GM12878 (cell line): Measurements from ENCODE around the gene COL2A1. TPM values are rescaled to one million over a fixed set of nuclear protein-coding genes. Genes with fewer than 3 reads are reported as not detected.

Experiments used
- ATAC-seq: fragments of 200-7000 bp; cut with Tn5 transposase; 3 replicates; pipeline ENCODE4 v1.9.1; 2020; ENCODE audit warnings: mild to moderate bottlenecking, moderate library complexity
- BruUV-seq: library from RNA; stranded (reverse); fragments of 400-500 nt; replicated peaks from 2 replicates; lab custom pipeline; 2021; lab: Mats Ljungman, UMichigan
- CTCF ChIA-PET: fragments of 300-600 bp; sonication (Branson Sonifier 250); formaldehyde crosslinking; extraction: SDS; loops from one replicate; lab custom pipeline; 2021; ENCODE audit warnings: inconsistent platforms; lab: Yijun Ruan, JAX
- POLR2A ChIA-PET: fragments of 350-600 bp; formaldehyde crosslinking; extraction: SDS; loops from one replicate; lab custom pipeline; 2021; ENCODE audit warnings: inconsistent platforms; lab: Charles Lee
- RAD21 ChIA-PET: fragments of 300-600 bp; sonication (Branson Sonifier 250); formaldehyde crosslinking; loops from one replicate; lab custom pipeline; 2023; ENCODE audit warnings: antibody characterized with exemption; ENCODE audit not compliant: unreplicated experiment; lab: Charles Lee
- SMC1A ChIA-PET: fragments of 300-600 bp; sonication (Branson Sonifier 250); formaldehyde crosslinking; loops from one replicate; lab custom pipeline; 2023; ENCODE audit not compliant: unreplicated experiment, uncharacterized antibody; lab: Charles Lee
- DNase-seq: peaks from one replicate; pipeline ENCODE4 v3.0.0-alpha.2; 2011; ENCODE audit warnings: low read depth, low spot score
- FAIRE-seq: peaks from 3 replicates; lab custom pipeline; 2011; peaks lifted over from hg19 to GRCh38; lab: Jason Lieb, UNC
- H2AFZ ChIP-seq: 2 replicates; pipeline ENCODE4 v1.6.0; 2011; ENCODE audit warnings: low read depth, low read length, control low read depth; ENCODE audit not compliant: control insufficient read depth
- H3K27ac ChIP-seq: 2 replicates; pipeline ENCODE4 v1.5.1; 2011; ENCODE audit warnings: control low read depth; ENCODE audit not compliant: control insufficient read depth, insufficient read depth
- H3K27me3 ChIP-seq, 2 experiments: replicated peaks in 1 of 2; 2 replicates each; pipeline versions ENCODE4 v1.6.0 to v1.6.1; 2011; ENCODE audit warnings: low read length in 1 of 2; ENCODE audit not compliant: control insufficient read depth in 2 of 2, insufficient read depth in 2 of 2
- H3K36me3 ChIP-seq, 2 experiments: 2 replicates each; pipeline ENCODE4 v1.5.1; 2011; ENCODE audit warnings: low read length in 1 of 2; ENCODE audit not compliant: control insufficient read depth in 2 of 2, insufficient read depth in 2 of 2
- H3K4me1 ChIP-seq: 2 replicates; pipeline ENCODE4 v1.6.1; 2011; ENCODE audit warnings: mild to moderate bottlenecking, low read length, moderate library complexity, mixed read lengths; ENCODE audit not compliant: control insufficient read depth, insufficient read depth
- H3K4me2 ChIP-seq: 2 replicates; pipeline ENCODE4 v1.6.0; 2011; ENCODE audit warnings: control low read depth; ENCODE audit not compliant: control insufficient read depth, insufficient read depth
- H3K4me3 ChIP-seq: fragments of 200-600 bp; sonication (generic); 2 replicates; pipeline ENCODE4 v1.5.1; 2016
- H3K79me2 ChIP-seq: 2 replicates; pipeline ENCODE4 v1.6.0; 2011; ENCODE audit warnings: low read length; ENCODE audit not compliant: control insufficient read depth, insufficient read depth
- H3K9ac ChIP-seq: 2 replicates; pipeline ENCODE4 v1.8.0; 2011; ENCODE audit warnings: low read length, control low read depth, mixed read lengths; ENCODE audit not compliant: control insufficient read depth, insufficient read depth
- H3K9me3 ChIP-seq: replicated peaks from 3 replicates; pipeline ENCODE4 v1.5.1; 2011; ENCODE audit warnings: mild to moderate bottlenecking, low read length; ENCODE audit not compliant: control insufficient read depth, insufficient read depth
- H4K20me1 ChIP-seq: 2 replicates; pipeline ENCODE4 v1.6.0; 2011; ENCODE audit not compliant: control insufficient read depth, insufficient read depth
- BHLHE40 ChIP-seq, 2 experiments: fragments of 450-650 bp in 1 of 2; IDR thresholded peaks; 2 replicates each; pipeline ENCODE4 v1.6.1; 2011 to 2017; ENCODE audit warnings: low read depth in 2 of 2, borderline replicate concordance in 1 of 2, improper control_type of control experiment in 1 of 2, low read length in 1 of 2, mild to moderate bottlenecking in 1 of 2
- CUX1 ChIP-seq: IDR thresholded peaks from 2 replicates; pipeline ENCODE4 v1.6.1; 2012; ENCODE audit warnings: improper control_type of control experiment, low read depth, low read length; ENCODE audit not compliant: insufficient replicate concordance
- IKZF2 ChIP-seq, 2 experiments: fragments of 450-650 bp; IDR thresholded peaks; 2 replicates each; pipeline ENCODE4 v1.6.1; 2017; ENCODE audit warnings: mild to moderate bottlenecking in 2 of 2, moderate library complexity in 2 of 2
- MTA2 ChIP-seq: fragments of 450-650 bp; IDR thresholded peaks from 2 replicates; pipeline ENCODE4 v1.6.1; 2016; ENCODE audit warnings: low read depth, mild to moderate bottlenecking, moderate library complexity
- NFIC ChIP-seq: IDR thresholded peaks from 2 replicates; pipeline ENCODE4 v1.6.1; 2012; ENCODE audit warnings: low read depth, mild to moderate bottlenecking, inconsistent platforms, low read length, moderate library complexity
- NFYB ChIP-seq: IDR thresholded peaks from 2 replicates; pipeline ENCODE4 v1.6.1; 2011; ENCODE audit warnings: low read depth, mild to moderate bottlenecking, low read length, improper control_type of control experiment, moderate library complexity; ENCODE audit not compliant: insufficient read depth
- POLR2AphosphoS2 ChIP-seq: IDR thresholded peaks from 2 replicates; pipeline ENCODE4 v1.6.1; 2011; ENCODE audit warnings: low read depth, mild to moderate bottlenecking, low read length, improper control_type of control experiment, moderate library complexity
- POU2F2 ChIP-seq: IDR thresholded peaks from 3 replicates; pipeline ENCODE4 v1.6.1; 2011; ENCODE audit warnings: low read depth, mild to moderate bottlenecking, low read length, borderline replicate concordance
- SMARCA5 ChIP-seq: fragments of 450-650 bp; IDR thresholded peaks from 2 replicates; pipeline ENCODE4 v1.6.1; 2017; ENCODE audit warnings: mild to moderate bottlenecking
- SUPT20H ChIP-seq: IDR thresholded peaks from 2 replicates; pipeline ENCODE4 v1.6.1; 2011; ENCODE audit warnings: low read depth, mild to moderate bottlenecking, low read length, moderate library complexity, borderline replicate concordance; ENCODE audit not compliant: control insufficient read depth
- WGBS: methylation state at CpG from one replicate; pipeline ENCODE4 v1.1.6; 2016; ENCODE audit warnings: low lambda C conversion rate; ENCODE audit not compliant: insufficient replicate concordance, insufficient coverage; ENCODE audit errors: missing lambda C conversion rate; 5-methylcytosine and 5-hydroxymethylcytosine counted together
- in situ Hi-C: fragments of 300-500 bp; cut with MboI; formaldehyde crosslinking; loops from 9 replicates; pipeline ENCODE4 v1.14.3; 2018; ENCODE audit warnings: mixed read lengths
- intact Hi-C: fragments of 100-400 bp; cut with micrococcal nuclease; formaldehyde crosslinking; loops from one replicate; pipeline ENCODE4 v1.14.2; 2022; ENCODE audit not compliant: unreplicated experiment
- polyA plus RNA-seq, 11 experiments: library from polyadenylated mRNA; depleted of rRNA in 4 of 11; unstranded in 6 of 11; stranded (reverse) in 5 of 11; fragments of >200 nt; fragmentation: Nextera tagmentation in 4 of 11; fragmentation: Illumina TruSeq in 1 of 11; extraction: Ambion mirVana in 4 of 11; extraction: Trizol in 1 of 11; gene quantifications; 1 replicate in 1 of 11; 2 replicates in 10 of 11; pipeline versions ENCODE4 v1.2.1 to v1.2.3, GENCODE V29; 2011 to 2016; ENCODE audit warnings: inconsistent platforms in 2 of 11, missing spikeins in 2 of 11, low read depth in 1 of 11
- total RNA-seq, 4 experiments: library from RNA; depleted of rRNA in 3 of 4; stranded (reverse); fragments of >200 nt in 3 of 4; fragmentation: Illumina TruSeq in 1 of 4; extraction: Trizol in 1 of 4; gene quantifications; 2 replicates each; pipeline versions ENCODE4 v1.2.1 to v1.2.3, GENCODE V29; 2013 to 2021

Gene COL2A1
- total and polyA plus RNA-seq, 10 of the 15 experiments (the other 5 are each of a cell fraction or from before 2014, with no cell fraction given) = 0.06 to 0.67 (median 0.19) TPM; not detected in 1

GRCh38 chr12:47955059-47955458 lies 49.2 kb downstream of the COL2A1 start:
- ChIA-PET RAD21 (interaction anchor here (0.9 kb wide), 1 partner anchor 189 kb away, joined by 3 read pairs; no protein-coding TSS in a partner anchor), SMC1A (no interaction called here)
- in situ Hi-C loops = no loop called here
- 27% methylated on average over 3 of the region's 3 CpGs for WGBS
- DNase-seq = no peak
- TF ChIP-seq MTA2 = no peak
- no peak for TF ChIP-seq CUX1
- TF ChIP-seq NFYB = no peak
- TF ChIP-seq IKZF2 (IDR thresholded peaks at IDR 0.05) = no peak
- TF ChIP-seq SMARCA5 = no peak
- TF ChIP-seq POU2F2 = no peak
- no peak for TF ChIP-seq SUPT20H
- TF ChIP-seq NFIC = no peak
- TF ChIP-seq BHLHE40 (IDR thresholded peaks at IDR 0.05; ENCODE audit: borderline replicate concordance in 1 of 2, low read depth in 2 of 2, low read length in 1 of 2) = no peak
- no peak for TF ChIP-seq POLR2AphosphoS2
- TF ChIP-seq, all 136 proteins: peak for 0
- H3K27me3 ChIP-seq = 0 out of 4 replicates have a peak, but pooled peaks cover 0 to 5% of the 10 kb centered on the region in 2 experiments
- ATAC-seq = no peak
- CTCF ChIA-PET = interaction anchor here (1.9 to 2.3 kb wide), 2 partner anchors 8 to 116 kb away, joined by 6 to 8 read pairs; partner anchors contain the start of gene TMEM106C
- no peaks in the 10 kb centered on the region for H3K4me1 ChIP-seq
- no peak overlapping the region for H3K4me2 ChIP-seq
- H4K20me1 ChIP-seq = no peaks in the 10 kb centered on the region
- POLR2A ChIA-PET = interaction anchor here (0.5 kb wide), 1 partner anchor 46 kb away, joined by 3 read pairs; no protein-coding TSS in a partner anchor
- no peak overlapping the region for H3K27ac ChIP-seq
- BruUV-seq = no TSS peak
- H2AFZ ChIP-seq = no peak overlapping the region
- intact Hi-C loops = no loop called here
- no peaks in the 10 kb centered on the region for H3K36me3 ChIP-seq
- FAIRE-seq = no peak
- H3K79me2 ChIP-seq = no peaks in the 10 kb centered on the region
- H3K9me3 ChIP-seq = peaks cover 3% of the 10 kb centered on the region; the same call in 2 of the 3 replicates
- no peak overlapping the region for H3K4me3 ChIP-seq
- no peak overlapping the region for H3K9ac ChIP-seq
